Subcutaneous abdominal adipose tissue (tissue), 5 donors: ENCODE data around the gene PMEPA1.

Experiments used
- H3K27ac ChIP-seq: one replicate; pipeline ENCODE4 v1.7.0; 2013; ENCODE audit warnings: low read depth, mild to moderate bottlenecking, inconsistent platforms, low read length, moderate library complexity
- H3K27me3 ChIP-seq, 5 donors: one replicate each; pipeline ENCODE4 v1.7.0; 2013; ENCODE audit warnings: low read length in 5 of 5, inconsistent platforms in 1 of 5; ENCODE audit not compliant: control insufficient read depth in 5 of 5, insufficient read depth in 4 of 5
- H3K36me3 ChIP-seq, 5 donors: one replicate each; pipeline ENCODE4 v1.7.0; 2013; ENCODE audit warnings: low read length in 5 of 5; ENCODE audit not compliant: control insufficient read depth in 5 of 5, insufficient read depth in 5 of 5
- H3K4me1 ChIP-seq, 5 donors: one replicate each; pipeline ENCODE4 v1.7.0; 2013; ENCODE audit warnings: low read length in 5 of 5, mild to moderate bottlenecking in 3 of 5, moderate library complexity in 1 of 5; ENCODE audit not compliant: control insufficient read depth in 5 of 5, insufficient read depth in 5 of 5
- H3K4me3 ChIP-seq, 5 donors: one replicate each; pipeline ENCODE4 v1.7.0; 2013; ENCODE audit warnings: low read length in 5 of 5, low read depth in 1 of 5
- H3K9ac ChIP-seq, 5 donors: one replicate each; pipeline ENCODE4 v1.7.0; 2013; ENCODE audit warnings: low read length in 5 of 5, mild to moderate bottlenecking in 4 of 5, moderate library complexity in 3 of 5
- H3K9me3 ChIP-seq, 5 donors: one replicate each; pipeline ENCODE4 v1.7.0; 2013; ENCODE audit warnings: low read length in 5 of 5; ENCODE audit not compliant: control insufficient read depth in 5 of 5
- donor health status: healthy.
- donor health status: healthy.
- donor health status: healthy.
- donor health status: healthy.
- donor health status: healthy.

PMEPA1 gene

GRCh38 chr20:57621421-57622200 is 88.2 kb downstream of the PMEPA1 start:
- Histone ChIP-seq H3K4me3 (no peak overlapping the region), H3K4me1 (peaks cover 0 to 36% (median 8%) of the 10 kb centered on the region in 5 donors), H3K9me3 (peaks cover 0 to 6% (median 5%) of the 10 kb centered on the region in 5 donors), H3K27ac (no peak overlapping the region), H3K9ac (no peak overlapping the region), H3K36me3 (no peaks in the 10 kb centered on the region), H3K27me3 (peaks cover 0 to 9% (median 4%) of the 10 kb centered on the region in 5 donors)

- H3K9ac ChIP-seq = no peak overlapping the region
- H3K4me3 ChIP-seq = no peak overlapping the region
- peaks cover 0 to 6% (median 5%) of the 10 kb centered on the region in 5 donors for H3K9me3 ChIP-seq
- H3K4me1 ChIP-seq = peaks cover 0 to 36% (median 8%) of the 10 kb centered on the region in 5 donors
- H3K27ac ChIP-seq = no peak overlapping the region
- H3K36me3 ChIP-seq = no peaks in the 10 kb centered on the region
- peaks cover 0 to 9% (median 4%) of the 10 kb centered on the region in 5 donors for H3K27me3 ChIP-seq
Observed at GRCh38 chr20:57620999-57621398, 88.8 kb downstream of the PMEPA1 start.

DNA sequence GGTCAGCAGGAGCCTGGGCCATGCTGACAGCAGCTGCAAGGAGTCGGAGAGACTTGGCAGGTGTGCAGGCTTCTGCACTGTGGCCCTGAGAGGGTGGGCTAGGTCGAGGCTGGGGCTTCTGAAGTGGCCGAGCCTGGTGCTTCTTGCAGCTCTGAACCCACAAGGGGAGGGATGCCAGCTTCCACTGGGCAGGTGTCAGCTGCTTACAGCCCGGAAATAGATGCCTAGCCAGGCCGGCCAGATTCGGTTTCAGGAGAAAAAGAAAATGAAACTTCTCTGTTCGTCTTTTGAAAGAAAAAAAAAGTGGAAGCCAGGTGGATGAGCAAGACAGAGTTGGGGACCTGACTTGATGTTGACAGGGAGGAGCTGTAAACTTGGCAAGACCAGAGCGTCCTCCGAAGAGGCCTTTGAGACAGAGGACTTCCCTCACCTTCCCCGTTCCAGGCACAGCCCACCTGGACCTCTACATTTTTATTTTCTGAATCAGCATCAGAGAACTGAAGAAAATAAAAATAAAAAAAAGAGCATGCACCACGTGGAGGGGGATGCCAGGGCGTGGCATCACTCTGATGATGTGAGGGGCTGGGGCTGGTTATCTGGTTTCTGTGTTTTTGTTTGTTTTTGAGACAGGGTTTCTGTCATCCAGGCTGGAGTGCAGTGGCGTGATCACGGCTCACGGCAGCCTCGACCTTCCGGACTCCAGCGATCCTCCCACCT is 89.4 kb downstream of the PMEPA1 start, which contains the start of gene ZBP1:
Gene ZBP1 (minus strand): TSS at position 153 of the 717 bp plus-strand sequence. CDS start 131 bp downstream, at position 22.
- Histone ChIP-seq H3K4me3 (peak within 1 kb of the TSS in 3 of 5 donors; percentile 17 to 38 (median 31)), H3K27me3 (peaks cover 0 to 9% (median 7%) of the 10 kb centered on the region in 5 donors), H3K36me3 (no peaks in the 10 kb centered on the region), H3K9me3 (peaks cover 0 to 6% (median 5%) of the 10 kb centered on the region in 5 donors), H3K4me1 (peaks cover 0 to 36% (median 8%) of the 10 kb centered on the region in 5 donors), H3K9ac (no peak within 1 kb of the TSS), H3K27ac (no peak within 1 kb of the TSS)

DNA sequence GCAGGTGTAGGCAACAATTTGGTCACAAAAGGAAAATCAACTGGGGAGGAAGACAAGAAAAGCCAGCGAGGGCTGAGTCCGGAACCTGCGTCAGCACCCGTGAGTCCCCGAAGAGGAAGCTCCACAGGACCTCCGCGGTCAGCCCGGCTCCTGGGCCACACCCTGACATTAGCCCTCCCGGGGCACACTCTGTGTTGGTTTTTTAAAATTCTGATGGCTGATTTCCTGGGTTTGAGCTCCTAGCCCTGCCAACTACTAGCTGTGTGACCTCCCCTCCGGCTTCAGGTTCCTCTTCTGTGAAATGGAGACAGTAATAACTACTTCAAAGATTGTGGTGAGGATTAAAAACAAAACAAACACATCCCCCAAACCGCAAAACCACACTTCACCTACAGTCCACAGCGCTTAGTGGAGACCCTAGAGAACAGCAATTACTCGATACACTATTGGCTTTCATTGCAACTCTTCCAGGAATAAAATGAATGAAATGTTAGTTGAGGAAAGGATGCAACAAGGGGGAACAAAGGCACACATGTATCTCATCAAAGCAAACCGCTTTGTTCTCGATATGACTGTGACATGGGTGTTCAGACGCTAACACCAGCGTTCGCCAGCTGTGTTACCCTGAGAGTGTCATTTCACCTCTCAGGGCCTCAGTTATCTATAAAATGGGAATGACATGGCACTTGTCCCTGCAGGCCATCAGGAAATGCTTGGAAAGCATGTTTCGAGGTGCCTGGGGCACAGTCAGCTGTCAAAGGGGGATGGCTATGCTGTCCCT is 90.6 kb downstream of the PMEPA1 start:
- Histone ChIP-seq H3K9ac (no peak overlapping the region), H3K27ac (no peak overlapping the region), H3K4me3 (peak overlapping the region in 2 of 5 donors; percentile 15 to 24)

DNA sequence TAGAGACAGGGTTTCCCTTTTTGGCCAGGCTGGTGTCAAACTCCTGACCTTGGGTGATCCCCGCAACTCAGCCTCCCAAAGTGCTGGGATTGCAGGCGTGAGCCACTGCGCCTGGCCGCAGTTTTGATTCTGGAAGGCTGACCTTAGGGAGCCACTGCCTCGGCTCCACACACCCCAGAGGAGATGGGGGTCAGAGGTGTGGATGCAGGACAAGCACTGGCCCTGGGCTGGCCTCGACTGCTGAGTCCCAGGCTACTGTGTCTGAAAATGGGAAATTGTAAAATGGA is 91.1 kb downstream of the PMEPA1 start:
- H3K4me1 ChIP-seq = peaks cover 0 to 36% (median 8%) of the 10 kb centered on the region in 5 donors
- peaks cover 0 to 5% (median 0%) of the 10 kb centered on the region in 5 donors for H3K36me3 ChIP-seq
- H3K27me3 ChIP-seq = peaks cover 0 to 9% (median 7%) of the 10 kb centered on the region in 5 donors
- no peaks in the 10 kb centered on the region for H3K9me3 ChIP-seq
- no peak overlapping the region for H3K9ac ChIP-seq
- H3K4me3 ChIP-seq = peak overlapping the region in 2 of 5 donors; percentile 15 to 24
- H3K27ac ChIP-seq = no peak overlapping the region

More for the DNA sequence above, 90.6 kb downstream of the PMEPA1 start:
- Histone ChIP-seq H3K27me3 (peaks cover 0 to 9% (median 7%) of the 10 kb centered on the region in 5 donors), H3K36me3 (peaks cover 0 to 5% (median 0%) of the 10 kb centered on the region in 5 donors), H3K4me1 (peaks cover 0 to 36% (median 8%) of the 10 kb centered on the region in 5 donors), H3K9me3 (no peaks in the 10 kb centered on the region)

DNA sequence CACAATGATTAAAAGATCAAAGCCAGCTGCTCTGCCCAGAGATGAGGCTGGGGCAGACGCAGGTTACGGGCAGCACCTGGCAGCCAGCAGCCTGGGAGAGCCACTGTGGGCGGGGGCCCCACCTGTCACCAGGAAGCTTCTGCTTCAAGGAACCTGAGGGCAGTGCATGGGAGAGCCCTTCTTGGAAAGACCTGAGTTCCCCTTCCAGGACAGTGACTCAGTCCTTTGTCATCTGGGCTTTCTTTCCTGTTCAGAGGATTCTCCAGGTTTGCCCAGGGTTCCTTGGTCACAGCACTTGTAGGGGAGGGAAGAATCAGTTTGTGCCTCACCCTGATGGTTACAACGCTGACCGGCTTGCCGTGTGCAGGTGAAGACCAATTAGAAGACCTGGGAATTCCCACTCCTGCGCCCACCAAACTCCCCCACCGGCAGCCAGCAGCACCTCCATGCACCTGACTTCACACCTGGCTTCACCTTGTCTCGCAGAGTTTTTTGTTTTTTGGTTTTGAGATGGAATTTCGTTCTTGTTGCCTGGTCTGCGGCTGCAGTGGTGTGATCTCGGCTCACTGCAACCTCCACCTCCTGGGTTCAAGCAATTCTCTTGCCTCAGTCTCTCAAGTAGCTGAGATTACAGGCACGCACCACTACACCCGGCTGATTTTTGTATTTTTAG is 91.6 kb downstream of the PMEPA1 start:
- Histone ChIP-seq H3K9ac (no peak overlapping the region), H3K27me3 (peaks cover 0 to 9% (median 7%) of the 10 kb centered on the region in 5 donors), H3K4me3 (peak overlapping the region in 1 of 5 donors; percentile 15), H3K36me3 (peaks cover 0 to 5% (median 0%) of the 10 kb centered on the region in 5 donors), H3K9me3 (no peaks in the 10 kb centered on the region), H3K4me1 (peaks cover 0 to 36% (median 8%) of the 10 kb centered on the region in 5 donors), H3K27ac (no peak overlapping the region)

DNA sequence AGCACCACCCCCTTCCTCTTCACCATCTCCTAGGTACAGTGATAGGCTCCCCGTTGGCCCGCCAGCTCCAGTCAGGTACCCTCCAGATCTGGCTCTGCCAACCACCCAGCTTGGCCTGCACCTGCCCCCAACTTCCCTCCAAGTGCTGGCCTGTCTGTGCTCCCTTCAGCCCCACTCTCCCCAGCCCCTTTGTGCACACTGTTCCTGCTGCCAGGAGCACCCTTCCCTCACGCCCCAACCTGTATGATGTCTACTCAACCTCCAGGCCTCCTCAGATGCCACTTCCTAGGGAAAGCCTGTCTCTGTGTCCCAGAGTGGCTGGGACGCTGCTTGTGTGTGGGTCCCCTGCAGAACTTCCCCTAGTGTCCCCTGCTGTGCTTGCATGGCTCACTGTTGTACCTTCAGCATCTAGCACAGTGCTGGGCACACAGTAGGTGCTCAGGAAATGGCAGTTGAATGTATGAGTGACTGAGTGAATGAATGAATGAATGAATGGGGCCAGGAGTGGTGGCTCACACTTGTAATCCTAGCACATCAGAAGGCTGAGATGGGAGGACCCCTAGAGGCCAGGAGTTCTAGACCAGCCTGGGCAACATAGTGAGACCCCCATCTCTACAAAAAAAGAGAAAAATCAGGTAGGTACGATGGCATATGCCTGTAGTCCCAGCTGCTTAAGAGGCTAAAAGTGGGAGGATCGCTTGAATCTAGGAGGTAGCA is 92.6 kb downstream of the PMEPA1 start:
- H3K4me1 ChIP-seq = peaks cover 0 to 36% (median 8%) of the 10 kb centered on the region in 5 donors
- no peak overlapping the region for H3K27ac ChIP-seq
- no peaks in the 10 kb centered on the region for H3K9me3 ChIP-seq
- peaks cover 0 to 9% (median 5%) of the 10 kb centered on the region in 5 donors for H3K27me3 ChIP-seq
- peaks cover 0 to 5% (median 0%) of the 10 kb centered on the region in 5 donors for H3K36me3 ChIP-seq
- no peak overlapping the region for H3K4me3 ChIP-seq
- H3K9ac ChIP-seq = no peak overlapping the region

DNA sequence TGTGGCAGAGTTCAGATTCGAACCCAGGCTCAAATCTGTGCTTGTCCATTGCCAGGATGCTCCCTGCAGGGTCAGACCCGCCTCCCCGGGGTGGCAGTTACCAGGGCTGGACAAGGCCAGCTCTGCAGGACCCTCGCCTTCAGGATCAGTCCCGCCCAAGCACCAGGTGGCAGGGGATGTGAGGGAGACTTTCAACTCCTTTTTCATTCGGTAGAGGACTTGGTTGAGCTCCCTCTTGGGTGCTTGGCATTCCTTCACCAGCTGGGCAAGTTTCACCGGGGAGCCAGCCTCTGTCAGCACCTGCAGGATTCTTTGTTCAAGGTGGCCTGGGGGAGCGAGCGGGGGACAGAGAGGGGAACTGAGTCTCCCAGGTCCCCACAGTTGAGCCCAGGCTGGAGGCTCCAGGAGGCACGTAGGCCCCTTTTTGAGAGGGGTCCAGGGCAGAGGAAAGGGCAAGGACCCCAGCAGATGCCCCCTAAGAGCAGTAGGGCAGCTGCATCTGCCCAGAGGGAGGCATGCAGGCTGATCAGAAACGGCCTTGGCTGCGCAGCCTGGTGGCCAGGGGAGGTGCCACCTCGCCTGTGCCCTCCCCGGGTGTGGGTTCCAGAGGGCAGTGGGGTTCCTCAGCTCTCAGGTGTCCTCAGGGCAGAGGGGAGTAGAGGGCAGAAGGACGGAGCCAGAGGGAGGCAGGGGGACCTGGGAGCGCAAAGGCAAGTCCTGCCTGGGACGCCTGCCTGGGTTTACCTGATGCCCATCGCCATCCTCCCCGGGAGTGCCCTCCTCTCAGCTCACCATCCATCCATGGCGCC is 93.5 kb downstream of the PMEPA1 start:
- no peaks in the 10 kb centered on the region for H3K9me3 ChIP-seq
- H3K4me1 ChIP-seq = peaks cover 0 to 35% (median 11%) of the 10 kb centered on the region in 5 donors
- H3K36me3 ChIP-seq = peaks cover 0 to 5% (median 0%) of the 10 kb centered on the region in 5 donors
- no peak overlapping the region for H3K9ac ChIP-seq
- no peak overlapping the region for H3K27ac ChIP-seq
- H3K27me3 ChIP-seq = peaks cover 0 to 8% (median 0%) of the 10 kb centered on the region in 5 donors
- H3K4me3 ChIP-seq = no peak overlapping the region
